Prostate gland (tissue), 2 donors: ENCODE measurements around the gene SPRED2.

ENCODE experiments used
- CTCF ChIP-seq, 4 experiments: fragments of 200-600 bp in 2 of 4; fragments of 450-650 bp in 2 of 4; sonication (generic) in 2 of 4; IDR thresholded peaks; 1 replicate in 3 of 4; 2 replicates in 1 of 4; pipeline ENCODE4 v1.5.1; 2016 to 2019; ENCODE audit warnings: antibody characterized with exemption in 4 of 4, mild to moderate bottlenecking in 2 of 4, moderate library complexity in 2 of 4
- POLR2A ChIP-seq: fragments of 450-650 bp; IDR thresholded peaks from one replicate; pipeline ENCODE4 v1.6.1; 2016; ENCODE audit warnings: antibody characterized with exemption, mild to moderate bottlenecking

- no peak for TF ChIP-seq CTCF (IDR thresholded peaks at IDR 0.05)
- no peak for TF ChIP-seq POLR2A
These were observed 169.1 kb downstream of the SPRED2 start for GRCh38 chr2:65263262-65263661.
